Ascending aorta (tissue), 2 donors: ENCODE results near the gene IMMP1L. TPM values are rescaled to one million over a fixed set of nuclear protein-coding genes. Genes with fewer than 3 reads are reported as not detected.
"Not testable (repeated sequence)": the region's sequence is repeated elsewhere in the genome, so short reads cannot be mapped to it uniquely, and the experiment has no call there.

Experiments
- DNase-seq, 2 donors: peaks; one replicate each; pipeline ENCODE4 v3.0.0-alpha.2; 2019; ENCODE audit warnings: low spot score in 2 of 2
- H3K27ac ChIP-seq, 2 donors: fragments of 200-600 bp; sonication (generic); one replicate each; pipeline ENCODE4 v1.5.1; 2016 to 2017; ENCODE audit warnings: mild to moderate bottlenecking in 1 of 2
- H3K27me3 ChIP-seq: fragments of 200-600 bp; sonication (generic); one replicate; pipeline ENCODE4 v1.5.1; 2017
- H3K36me3 ChIP-seq, 2 donors: fragments of 200-600 bp; sonication (generic); one replicate each; pipeline ENCODE4 v1.5.1; 2016
- H3K4me1 ChIP-seq, 2 donors: fragments of 200-600 bp; sonication (generic); one replicate each; pipeline ENCODE4 v1.5.1; 2016 to 2017; ENCODE audit warnings: mild to moderate bottlenecking in 1 of 2
- H3K4me3 ChIP-seq, 2 donors: fragments of 200-600 bp; sonication (generic); one replicate each; pipeline ENCODE4 v1.5.1; 2016 to 2017; ENCODE audit warnings: mild to moderate bottlenecking in 1 of 2
- H3K9me3 ChIP-seq, 2 donors: fragments of 200-600 bp; sonication (generic); one replicate each; pipeline ENCODE4 v1.5.1; 2016
- intact Hi-C: fragments of 100-400 bp; cut with DNase I; formaldehyde crosslinking; loops from one replicate; pipeline ENCODE4 v1.15.1; 2023
- total RNA-seq: library from RNA; depleted of rRNA; stranded (reverse); fragments of >200 nt; gene quantifications from one replicate; pipeline ENCODE4 v1.1.0, GENCODE V29; 2016
- TF ChIP-seq, protein P1 (sequence below), 3 experiments: fragments of 200-600 bp in 2 of 3; fragments of 450-650 bp in 1 of 3; sonication (generic) in 2 of 3; IDR thresholded peaks; one replicate each; pipeline ENCODE4 v1.5.1; 2016 to 2019; ENCODE audit warnings: antibody characterized with exemption in 3 of 3, mild to moderate bottlenecking in 1 of 3, moderate library complexity in 1 of 3

The IMMP1L gene
- total RNA-seq, 1 donor from 2014 or later = not detected

DNA sequence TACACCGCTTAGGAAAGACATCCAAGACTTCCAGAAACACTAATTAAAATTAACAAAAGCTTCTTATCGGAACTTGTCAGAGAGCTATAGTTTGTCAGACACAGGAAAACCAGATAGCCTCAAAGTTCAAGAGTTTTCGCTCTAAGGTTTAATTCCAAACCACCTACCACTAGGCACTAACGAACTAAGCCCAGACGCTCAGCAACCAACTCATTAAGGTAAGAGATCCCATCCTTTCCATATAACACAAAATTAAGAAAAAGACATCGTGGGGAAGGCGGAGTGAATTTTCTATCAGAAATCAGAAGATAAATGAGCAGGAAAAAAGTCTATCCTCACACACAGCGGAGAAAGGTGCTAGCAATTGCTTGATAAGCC lies 382 bp downstream of the IMMP1L start:
- H3K27me3 ChIP-seq = no peaks in the 10 kb centered on the region
- no peak for DNase-seq
- TF ChIP-seq, protein P1, sequence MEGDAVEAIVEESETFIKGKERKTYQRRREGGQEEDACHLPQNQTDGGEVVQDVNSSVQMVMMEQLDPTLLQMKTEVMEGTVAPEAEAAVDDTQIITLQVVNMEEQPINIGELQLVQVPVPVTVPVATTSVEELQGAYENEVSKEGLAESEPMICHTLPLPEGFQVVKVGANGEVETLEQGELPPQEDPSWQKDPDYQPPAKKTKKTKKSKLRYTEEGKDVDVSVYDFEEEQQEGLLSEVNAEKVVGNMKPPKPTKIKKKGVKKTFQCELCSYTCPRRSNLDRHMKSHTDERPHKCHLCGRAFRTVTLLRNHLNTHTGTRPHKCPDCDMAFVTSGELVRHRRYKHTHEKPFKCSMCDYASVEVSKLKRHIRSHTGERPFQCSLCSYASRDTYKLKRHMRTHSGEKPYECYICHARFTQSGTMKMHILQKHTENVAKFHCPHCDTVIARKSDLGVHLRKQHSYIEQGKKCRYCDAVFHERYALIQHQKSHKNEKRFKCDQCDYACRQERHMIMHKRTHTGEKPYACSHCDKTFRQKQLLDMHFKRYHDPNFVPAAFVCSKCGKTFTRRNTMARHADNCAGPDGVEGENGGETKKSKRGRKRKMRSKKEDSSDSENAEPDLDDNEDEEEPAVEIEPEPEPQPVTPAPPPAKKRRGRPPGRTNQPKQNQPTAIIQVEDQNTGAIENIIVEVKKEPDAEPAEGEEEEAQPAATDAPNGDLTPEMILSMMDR (IDR thresholded peaks at IDR 0.05) = no peak
- intact Hi-C loops = loop anchor here (1.0 to 10.0 kb wide), 3 partner anchors 140 to 924 kb away; partner anchors contain the start of genes DCDC1, DNAJC24, MPPED2 and RCN1
- H3K4me3 ChIP-seq = peak overlapping the region; percentile 56 to 98
- peak overlapping the region; percentile 2 to 90 for H3K27ac ChIP-seq
- H3K4me1 ChIP-seq = peaks cover 0 to 13% of the 10 kb centered on the region in 2 donors
- no peaks in the 10 kb centered on the region for H3K36me3 ChIP-seq
- H3K9me3 ChIP-seq = no peaks in the 10 kb centered on the region

DNA sequence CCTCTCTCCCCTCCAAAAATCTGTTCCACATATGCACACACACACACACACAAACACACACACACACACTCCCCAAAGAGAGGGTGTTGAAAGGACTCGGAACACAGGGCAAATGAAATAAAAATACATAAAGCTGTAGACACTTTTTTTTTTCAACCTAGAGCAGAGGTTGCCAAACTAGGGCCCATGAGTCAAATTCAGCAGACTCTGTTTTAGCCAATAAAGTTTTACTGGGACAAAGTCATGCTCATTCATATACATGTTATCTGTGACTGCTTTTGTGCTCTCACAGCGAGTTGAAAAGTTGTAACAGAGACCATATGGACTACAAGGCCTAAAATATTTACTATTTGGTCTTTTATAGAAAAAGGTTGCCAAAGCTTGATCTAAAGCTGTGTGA lies 8.9 kb downstream of the IMMP1L start:
- Histone ChIP-seq H3K9me3 (no peaks in the 10 kb centered on the region), H3K36me3 (no peaks in the 10 kb centered on the region), H3K27me3 (no peaks in the 10 kb centered on the region), H3K4me3 (no peak overlapping the region), H3K27ac (no peak overlapping the region), H3K4me1 (no peaks in the 10 kb centered on the region)
- TF ChIP-seq, protein P1 (IDR thresholded peaks at IDR 0.05) = no peak
- DNase-seq = no peak
- intact Hi-C loops = loop anchor here (10.0 kb wide), 2 partner anchors 594 to 916 kb away; partner anchors contain the start of genes MPPED2 and RCN1

DNA sequence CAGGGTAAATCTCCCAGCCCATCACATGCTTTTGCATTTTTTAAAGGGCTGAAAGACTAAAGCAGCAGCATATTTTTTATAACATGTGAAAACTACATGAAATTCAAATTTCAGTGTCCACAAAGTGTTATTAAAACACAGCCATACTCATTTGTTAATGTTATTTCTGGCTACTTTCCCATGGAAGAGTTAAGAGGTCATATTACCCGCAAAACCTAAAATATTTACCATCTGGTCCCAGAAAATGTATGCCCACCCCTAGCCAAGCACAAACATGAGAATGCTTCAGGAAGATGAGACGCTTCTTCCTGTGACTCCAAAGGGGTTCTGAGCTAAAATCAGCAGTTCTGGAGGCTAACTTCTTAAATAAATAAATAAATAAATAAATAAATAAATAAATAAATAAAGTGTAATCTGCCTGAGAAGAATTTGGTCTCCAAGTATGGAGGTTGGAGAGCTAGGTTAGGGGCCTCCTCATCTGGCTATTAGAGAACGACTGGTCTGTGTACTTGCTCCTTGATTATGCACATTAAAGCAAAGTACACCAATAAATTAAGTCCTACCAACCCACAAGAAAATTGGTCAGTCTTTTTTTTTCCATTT lies 9.7 kb downstream of the IMMP1L start:
- no peak for DNase-seq
- no peaks in the 10 kb centered on the region for H3K4me1 ChIP-seq
- no peaks in the 10 kb centered on the region for H3K36me3 ChIP-seq
- no peaks in the 10 kb centered on the region for H3K27me3 ChIP-seq
- H3K4me3 ChIP-seq = no peak overlapping the region
- TF ChIP-seq, protein P1 (IDR thresholded peaks at IDR 0.05) = no peak
- H3K9me3 ChIP-seq = no peaks in the 10 kb centered on the region
- H3K27ac ChIP-seq = no peak overlapping the region
- intact Hi-C loops = loop anchor here (10.0 kb wide), 2 partner anchors 595 to 915 kb away; partner anchors contain the start of genes MPPED2 and RCN1

DNA sequence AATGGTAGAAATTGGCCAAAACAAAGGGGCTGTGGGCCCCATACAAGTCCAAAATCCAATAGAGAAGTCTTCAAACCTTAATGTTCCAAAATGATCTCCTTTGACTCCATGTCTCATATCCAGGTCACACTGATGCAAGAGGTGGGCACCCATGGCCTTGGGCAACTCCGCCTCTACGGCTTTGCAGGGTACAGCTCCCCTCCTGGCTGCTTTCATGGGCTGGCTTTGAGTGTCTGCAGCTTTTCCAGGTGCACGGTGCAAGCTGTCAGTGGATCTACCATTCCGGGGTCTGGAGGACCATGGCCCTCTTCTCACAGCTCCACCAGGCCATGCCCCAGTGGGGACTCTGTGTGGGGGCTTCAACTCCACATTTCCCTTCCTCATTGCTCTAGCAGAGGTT lies 15.7 kb downstream of the IMMP1L start:
- H3K4me3 ChIP-seq, intact Hi-C loops, H3K36me3 ChIP-seq, H3K4me1 ChIP-seq, DNase-seq, H3K27me3 ChIP-seq, H3K9me3 ChIP-seq, H3K27ac ChIP-seq: not testable (repeated sequence)

DNA sequence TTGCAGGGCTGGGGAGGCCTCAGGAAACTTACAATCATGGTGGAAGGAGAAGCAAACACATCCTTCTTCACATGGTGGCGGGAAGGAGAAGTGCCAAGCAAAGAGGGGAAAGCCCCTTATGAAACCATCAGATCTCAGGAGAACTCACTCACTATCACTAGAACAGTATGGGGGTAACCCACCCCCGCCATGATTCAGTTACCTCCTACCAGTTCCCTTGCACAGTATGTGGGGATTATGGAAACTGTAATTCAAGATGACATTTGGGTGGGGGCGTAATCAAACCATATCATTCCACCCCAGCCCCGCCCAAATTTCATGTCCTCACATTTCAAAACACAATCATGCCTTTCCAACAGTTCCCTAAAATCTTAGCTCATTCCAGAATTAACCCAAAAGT lies 16.2 kb downstream of the IMMP1L start:
- no peak overlapping the region for H3K4me3 ChIP-seq
- DNase-seq = no peak
- no peaks in the 10 kb centered on the region for H3K9me3 ChIP-seq
- intact Hi-C loops = no loop called here
- H3K4me1 ChIP-seq = no peaks in the 10 kb centered on the region
- TF ChIP-seq, protein P1 (IDR thresholded peaks at IDR 0.05) = no peak
- no peaks in the 10 kb centered on the region for H3K27me3 ChIP-seq
- H3K27ac ChIP-seq = no peak overlapping the region
- H3K36me3 ChIP-seq = no peaks in the 10 kb centered on the region

DNA sequence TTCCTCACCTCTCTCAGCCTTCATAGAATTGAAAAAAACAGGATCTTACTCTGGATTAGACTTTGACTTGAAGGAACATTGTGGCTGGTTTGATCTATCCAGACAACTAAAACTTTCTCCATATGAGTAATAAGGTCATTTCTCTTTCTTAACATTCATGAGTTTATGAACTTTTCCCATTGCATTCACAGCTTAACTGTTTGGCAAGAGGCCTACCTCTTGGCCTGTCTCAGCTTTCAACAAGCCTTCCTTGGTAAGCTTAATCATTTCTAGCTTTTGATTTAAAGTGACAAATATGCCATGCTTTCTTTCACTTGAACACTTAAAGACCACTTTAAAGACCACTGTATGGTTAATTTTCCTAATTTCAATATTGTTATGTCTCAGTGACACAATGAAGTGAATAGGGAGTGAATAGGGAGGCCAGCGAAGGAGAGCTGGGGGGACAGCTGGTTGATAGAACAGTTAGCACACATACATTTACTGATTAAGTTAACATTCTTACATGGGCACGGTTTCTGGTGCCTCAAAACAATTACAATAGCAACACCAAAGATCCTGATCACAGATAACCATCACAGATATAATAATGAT lies 17.0 kb downstream of the IMMP1L start:
- H3K9me3 ChIP-seq = no peaks in the 10 kb centered on the region
- H3K27ac ChIP-seq = no peak overlapping the region
- no peak for DNase-seq
- TF ChIP-seq, protein P1 (IDR thresholded peaks at IDR 0.05) = no peak
- no peak overlapping the region for H3K4me3 ChIP-seq
- H3K4me1 ChIP-seq = no peaks in the 10 kb centered on the region
- intact Hi-C loops = no loop called here
- H3K27me3 ChIP-seq = no peaks in the 10 kb centered on the region
- H3K36me3 ChIP-seq = no peaks in the 10 kb centered on the region
